D341Med (cell line): ENCODE results near the gene KCNQ4.

Source experiments
- DNase-seq: peaks from one replicate; pipeline ENCODE4 v3.0.0; 2012; ENCODE audit warnings: low spot score

The KCNQ4 gene

DNA sequence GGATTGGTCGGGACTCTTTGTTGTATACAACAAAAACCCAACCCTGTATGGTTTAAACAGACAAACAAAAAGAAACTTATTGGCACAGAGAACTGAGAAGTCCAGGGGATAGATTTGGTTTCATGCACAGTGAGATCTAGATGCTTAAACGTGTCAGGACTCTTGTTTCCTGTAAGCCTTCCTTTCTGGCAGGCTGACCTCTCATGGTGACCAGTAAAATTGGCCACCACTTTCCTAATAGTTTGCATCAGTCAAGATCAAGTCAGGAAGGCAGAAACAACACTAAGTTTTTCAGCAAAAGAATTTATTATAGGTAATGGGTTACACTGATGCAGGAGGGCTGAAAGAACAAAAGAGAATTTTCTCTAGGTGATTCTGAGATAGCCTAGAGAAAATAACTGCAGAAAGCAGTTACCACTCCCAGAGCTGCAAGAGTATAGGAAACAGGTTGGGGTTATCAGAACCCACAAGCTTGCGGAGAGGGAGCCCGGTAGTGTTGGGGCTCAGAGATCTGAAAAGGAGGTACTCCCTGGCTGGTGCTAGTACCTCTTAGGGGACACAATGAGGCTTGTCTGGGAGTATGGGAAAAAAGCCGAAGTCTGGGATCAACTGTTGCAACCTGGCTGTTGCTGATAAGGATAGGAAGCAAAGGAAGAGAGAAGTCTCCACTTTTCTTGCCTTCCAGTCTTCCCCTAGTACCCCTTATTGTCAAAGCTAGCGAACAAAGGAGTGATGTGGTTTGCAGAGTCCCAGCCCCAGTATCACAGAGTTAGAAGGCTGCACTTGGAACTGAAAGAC is 57.1 kb downstream of the KCNQ4 start:
- no peak for DNase-seq

DNA sequence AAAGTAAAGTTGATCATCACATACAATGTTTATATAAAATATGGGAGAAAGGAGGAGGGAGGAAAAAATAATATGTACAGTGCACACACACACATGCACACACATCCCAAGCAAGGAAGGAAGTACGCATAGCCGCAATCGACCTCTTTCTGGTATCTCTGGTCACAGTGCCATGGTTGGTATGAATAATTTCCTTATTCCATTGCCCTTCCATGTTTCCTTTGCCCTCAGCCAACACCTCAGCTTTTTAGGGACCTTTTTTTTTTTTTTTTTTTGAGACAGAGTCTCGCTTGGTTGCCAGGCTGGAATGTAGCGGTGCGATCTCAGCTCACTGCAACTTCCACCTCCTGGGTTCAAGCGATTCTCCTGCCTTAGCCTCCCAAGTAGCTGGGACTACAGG is 58.0 kb downstream of the KCNQ4 start:
- DNase-seq, result no peak

DNA sequence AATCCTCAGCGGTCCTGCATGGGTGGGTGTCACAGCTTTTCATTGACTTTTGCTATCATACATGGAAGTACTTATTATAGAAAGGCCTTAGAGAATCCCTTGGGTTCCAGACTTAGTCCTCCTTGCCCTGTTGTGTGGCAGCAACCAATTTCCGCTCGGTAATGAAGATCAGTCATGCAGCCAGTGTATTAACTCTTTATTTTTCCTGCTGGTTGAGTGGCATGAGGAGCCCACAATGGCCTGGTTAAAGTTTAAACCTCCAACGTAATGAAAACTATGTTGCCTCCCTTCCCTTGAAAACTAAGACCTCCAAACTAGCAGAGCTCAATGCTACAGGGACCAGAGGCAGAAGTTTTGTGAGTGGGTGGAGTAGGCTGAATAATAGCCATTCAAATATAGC is 58.6 kb downstream of the KCNQ4 start:
- no peak for DNase-seq

DNA sequence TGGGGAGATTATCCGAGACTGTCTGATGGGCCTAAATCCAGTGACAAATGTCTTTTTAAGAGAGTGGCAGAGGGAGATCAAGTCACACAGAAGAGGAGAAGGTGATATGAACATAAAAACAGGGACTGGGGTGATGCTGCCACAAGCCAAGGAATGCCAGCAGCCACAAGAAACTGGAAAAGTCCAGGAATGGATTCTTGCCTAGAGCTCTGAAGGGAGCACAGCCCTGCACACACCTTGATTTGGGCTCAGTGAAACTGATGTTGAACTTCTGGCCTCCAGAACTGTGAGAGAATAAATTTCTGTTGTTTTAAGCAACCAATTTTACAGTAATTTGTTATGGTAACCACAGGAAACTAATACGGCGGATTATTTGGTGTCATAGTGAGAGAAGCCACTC is 59.1 kb downstream of the KCNQ4 start:
- DNase-seq, result no peak

DNA sequence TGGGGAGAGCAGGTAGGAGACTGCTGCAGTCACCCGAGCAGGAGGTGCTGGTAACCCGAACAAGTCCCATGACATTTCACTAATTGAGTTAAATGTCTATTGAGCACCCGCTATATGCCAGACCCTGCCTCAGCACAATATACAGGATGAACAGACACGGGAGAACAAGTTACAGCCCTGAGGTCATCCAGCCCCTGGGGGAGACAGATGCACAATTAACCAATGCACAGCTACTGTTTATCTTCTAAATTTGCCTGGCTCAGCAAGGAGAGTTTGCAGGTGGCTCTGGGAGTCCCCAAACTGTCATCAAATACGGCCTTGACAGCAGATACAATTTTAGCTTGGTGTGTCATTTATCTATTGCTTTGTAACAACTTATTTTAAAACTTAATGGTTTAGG is 60.5 kb downstream of the KCNQ4 start:
- DNase-seq, result no peak

DNA sequence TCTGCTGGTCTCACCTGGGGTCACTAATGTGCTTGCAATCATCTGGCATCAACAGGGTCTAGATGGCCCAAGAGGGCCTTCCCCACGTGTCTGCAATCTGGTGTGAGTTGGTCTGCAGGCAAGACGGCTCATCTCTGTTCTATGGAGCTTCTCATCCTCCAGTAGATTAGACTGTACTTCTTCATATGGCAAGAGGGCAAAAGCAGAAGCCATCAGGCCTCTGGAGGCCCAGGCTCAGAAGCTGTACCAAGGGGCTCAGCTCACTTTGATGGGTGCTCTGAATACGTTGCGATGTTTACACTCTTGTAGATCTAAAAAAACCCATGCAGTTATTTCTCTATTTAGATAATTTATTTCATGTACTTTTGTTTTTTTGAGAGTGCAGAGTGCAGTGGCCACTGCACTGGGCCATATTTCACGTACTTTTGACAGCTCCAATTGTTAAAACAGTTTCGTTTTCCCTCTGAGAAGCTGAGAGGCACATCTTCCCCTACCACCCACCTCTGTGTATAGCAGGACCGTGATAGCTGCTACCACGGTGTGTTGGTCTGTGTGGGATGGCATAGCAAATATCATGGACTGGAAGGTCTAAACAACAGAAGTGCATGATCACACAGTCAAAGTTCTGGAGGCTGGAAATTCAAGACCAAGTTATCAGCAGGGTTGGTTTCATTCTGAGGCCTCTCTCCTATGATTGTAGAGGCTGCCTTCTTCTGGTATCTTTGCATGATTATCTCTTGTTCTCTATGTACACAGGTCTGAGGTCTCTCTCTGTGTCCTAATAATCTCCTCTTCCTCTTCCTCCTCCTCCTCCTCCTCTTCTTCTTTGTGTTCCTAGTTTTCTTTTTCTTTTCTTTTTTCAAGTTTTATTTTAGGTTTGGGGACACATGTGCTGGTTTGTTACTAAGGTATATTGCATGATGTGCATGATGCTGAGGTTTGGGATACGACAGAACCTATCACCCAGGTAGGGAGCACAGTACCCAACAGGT is 61.6 kb downstream of the KCNQ4 start:
- DNase-seq, result no peak

DNA sequence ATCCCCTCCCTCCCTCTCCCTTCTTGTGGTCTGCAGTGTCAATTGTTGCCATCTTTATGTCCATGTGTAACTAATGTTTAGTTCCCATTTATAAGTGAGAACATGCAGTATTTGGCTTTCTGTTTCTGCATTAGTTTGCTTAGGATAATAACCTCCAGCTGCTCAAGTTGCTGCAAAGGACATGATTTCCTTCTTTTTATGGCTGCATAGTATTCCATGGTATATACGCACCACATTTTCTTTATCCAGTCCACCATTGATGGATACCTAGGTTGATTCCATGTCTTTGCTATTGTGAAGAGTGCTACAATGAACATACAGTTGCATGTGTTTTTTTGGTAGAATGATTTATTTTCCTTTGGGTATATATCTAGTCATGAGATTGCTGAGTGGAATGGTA is 62.3 kb downstream of the KCNQ4 start:
- DNase-seq, result no peak

DNA sequence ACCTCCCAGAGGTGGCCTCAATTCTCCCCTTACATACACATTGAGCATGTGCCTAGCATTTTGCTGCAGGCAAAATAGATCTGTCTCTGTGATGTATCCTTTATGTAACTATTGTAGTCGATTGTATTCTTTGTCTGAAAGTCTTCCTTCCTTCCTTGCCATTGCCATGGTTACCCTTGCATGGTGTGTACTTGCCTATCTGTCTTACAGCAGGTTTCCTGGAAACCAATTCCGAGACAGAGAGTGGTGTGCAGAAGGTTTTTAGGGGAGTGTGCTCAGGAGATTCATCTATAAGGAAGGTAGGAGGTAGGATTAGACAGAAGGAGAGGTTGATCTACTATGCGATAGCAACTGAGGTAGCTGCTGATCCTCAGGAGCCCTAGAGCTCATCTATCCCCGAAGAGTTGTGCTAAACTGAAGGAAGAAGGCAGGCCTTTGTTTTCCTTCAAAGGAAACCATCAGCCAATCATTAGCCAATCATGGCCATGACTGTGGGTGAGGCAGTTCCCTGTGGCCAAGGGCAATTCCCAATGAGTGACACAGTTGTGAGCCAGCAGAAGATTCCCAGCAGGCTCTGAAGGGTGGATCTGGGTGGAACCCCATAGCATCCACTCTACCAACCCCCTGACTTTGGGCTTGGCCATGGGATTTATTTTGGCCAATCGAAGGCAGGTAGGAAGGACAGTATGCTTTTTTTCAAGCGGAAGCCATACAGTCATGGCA is 63.6 kb downstream of the KCNQ4 start:
- no peak for DNase-seq

DNA sequence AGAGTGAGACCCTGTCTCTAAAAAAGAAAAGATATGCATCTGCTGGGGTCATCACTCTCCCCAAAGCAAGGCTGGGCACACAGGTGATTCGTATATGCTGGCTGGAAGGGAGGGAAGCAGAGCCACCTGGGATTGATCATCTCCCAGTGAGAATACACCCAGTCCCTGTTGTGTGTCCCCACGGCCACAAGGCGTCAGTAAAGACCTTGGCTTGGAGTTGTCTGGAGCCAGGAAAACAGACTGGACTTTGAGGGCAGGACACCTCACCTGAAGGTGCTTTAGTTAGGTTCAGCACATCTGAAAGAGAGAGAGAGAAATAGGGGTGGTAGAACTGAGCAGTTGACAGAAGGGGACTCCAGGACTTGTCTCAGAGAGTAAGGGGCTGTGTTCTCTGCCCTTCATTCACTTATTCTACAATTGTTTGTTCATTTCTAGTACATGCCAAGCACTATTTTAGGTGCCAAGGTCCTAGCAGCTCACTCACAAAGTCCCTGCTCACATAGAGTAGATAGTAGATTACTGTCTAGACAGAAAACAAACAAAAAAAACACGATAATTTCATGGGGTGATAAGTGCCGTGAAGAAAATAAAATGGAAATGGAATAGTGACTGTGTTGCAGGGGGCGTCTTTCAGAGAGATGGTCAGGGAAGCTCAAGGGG is 65.1 kb downstream of the KCNQ4 start:
- peak; percentile 77 for DNase-seq

DNA sequence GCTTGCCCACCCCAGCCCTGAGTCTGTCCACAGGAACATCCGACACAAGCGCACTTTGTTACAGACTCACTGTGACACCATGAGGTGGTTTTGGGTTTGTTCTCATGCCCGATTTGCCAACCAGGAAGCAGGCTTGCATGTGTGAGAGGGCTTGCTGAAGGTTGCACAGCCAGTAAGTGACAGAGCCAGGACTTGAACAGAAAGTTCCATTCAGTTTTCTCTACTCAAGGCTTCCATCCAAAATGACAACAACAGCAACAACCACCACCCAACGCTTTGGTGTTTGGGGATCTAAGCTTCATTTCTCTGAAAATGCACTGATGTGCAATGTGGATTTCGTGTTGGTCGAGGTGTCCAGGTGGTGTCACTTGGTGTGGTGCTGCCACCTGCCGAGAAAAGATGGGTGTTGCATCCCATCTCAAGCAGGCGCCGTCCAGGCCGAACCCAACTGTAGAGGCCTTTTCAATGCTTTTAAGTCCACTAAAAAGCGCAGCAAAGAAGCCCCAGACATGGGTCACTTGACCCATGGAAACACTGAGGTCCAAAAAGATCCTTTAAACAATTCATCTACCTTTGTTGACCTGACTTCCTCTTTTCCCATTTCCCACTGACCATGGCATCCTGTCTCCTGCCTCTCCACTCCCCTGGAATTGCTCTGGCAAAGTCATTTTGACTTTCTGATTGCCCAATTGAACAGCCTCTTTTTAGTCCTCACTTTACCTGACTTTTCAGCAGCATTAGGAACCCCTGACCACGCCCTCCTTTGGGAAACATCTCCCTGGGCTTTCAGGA is 66.4 kb downstream of the KCNQ4 start:
- peak; percentile 78 for DNase-seq

DNA sequence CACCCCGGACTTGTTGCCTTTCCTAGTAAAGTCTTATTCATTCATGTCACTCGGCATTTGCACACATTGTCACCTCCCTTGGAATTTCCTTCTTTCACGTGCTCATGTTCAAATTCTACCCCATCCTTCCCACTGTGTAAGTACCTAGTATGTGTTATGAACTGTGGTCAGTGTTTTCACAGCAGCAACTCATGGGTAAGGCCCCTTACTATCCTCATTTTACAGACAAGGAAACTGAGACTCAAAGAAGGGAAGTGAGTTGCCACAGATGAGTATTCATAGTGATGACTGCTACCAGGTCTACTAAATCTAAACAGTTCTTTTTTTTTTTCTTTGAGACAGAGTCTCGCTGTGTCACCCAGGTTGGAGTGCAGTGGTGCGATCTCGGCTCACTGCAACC is 68.1 kb downstream of the KCNQ4 start:
- DNase-seq, result no peak

DNA sequence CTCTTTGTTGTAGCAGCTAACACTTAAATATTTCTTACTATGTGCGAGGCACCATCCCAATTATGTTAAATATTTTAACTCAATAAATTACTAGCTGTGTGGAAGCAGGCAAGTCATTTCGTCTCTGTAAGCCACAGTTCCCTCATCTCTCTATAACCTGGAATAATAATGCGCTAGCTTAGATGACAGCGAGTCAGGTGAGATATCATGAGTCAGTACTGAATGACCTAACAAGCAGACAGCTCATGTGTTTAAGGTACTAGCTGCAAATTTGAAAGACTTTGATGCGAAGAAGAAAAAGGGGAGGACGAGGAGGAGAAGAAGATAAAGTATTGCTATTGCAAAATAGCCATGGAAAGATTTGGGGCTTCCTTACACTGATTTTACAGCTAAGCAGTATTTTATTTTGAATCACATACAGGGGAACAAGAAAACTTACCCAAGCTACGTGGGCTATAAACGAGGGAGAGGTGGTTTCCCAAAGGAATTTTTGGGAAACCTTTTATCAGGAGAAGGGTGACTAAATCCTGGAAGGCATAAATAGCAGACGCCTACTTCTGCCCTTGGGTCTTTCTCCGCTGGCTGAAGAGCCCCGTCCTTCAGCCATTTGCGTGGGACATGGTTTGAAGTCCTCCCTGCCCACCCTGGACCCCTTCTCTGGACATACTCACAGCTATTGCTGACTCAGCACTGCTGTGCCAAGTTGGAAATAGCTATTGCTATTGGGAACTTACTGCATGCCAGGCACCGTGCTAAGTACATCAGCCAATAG is 69.7 kb downstream of the KCNQ4 start:
- no peak for DNase-seq

DNA sequence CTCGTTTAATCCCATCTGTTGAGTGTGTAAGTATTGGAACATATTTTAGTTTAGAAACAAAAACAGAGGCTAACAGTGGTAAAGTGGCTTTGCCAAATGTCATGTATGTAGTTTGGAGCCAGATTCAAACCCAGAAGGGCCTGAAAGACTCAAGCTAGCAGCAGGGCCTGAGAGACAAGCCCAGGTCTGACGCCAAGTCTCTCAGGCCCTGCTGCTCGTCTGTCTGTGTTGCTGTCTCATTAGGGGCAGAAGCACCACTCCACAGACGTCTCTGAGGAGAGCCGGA is 70.2 kb downstream of the KCNQ4 start:
- DNase-seq, result no peak

DNA sequence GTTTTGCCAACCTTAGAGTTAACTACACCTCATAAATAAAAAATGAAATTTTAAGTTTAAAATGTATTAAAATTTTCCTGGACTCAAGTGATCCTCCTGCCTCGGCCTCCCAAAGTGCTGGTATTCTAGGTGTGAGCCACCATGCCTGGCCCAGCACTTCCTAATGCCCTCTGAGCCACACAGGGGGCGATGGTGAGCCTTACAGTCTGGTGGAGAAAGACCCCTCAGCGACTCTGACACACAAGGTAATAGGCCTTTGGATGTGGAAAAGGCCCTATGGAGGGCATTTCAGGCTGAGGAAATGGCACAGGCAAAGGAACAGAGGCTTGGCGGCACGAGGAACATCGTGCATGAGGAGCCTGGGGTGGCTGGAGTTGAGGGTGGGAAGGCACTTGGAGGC is 71.9 kb downstream of the KCNQ4 start:
- DNase-seq, result no peak

DNA sequence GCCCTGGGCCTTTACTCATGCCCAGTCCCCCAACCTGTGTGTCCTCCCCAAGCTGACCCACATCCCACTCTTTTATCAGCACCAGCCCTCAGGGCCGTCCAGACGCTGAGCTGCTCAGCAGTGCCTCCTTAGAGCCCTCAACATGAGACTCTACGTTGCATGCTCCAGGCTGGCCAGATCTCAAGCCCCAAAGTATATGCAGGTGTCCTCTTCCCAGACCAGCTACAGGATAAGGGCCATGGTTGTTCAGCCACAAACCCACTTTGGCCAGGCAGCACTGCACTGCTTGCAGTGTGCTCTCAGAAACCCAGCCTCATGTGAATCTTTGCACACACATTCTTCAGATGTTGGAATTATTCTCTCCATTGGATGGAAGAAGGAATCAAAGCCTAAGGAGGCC is 72.5 kb downstream of the KCNQ4 start:
- no peak for DNase-seq

DNA sequence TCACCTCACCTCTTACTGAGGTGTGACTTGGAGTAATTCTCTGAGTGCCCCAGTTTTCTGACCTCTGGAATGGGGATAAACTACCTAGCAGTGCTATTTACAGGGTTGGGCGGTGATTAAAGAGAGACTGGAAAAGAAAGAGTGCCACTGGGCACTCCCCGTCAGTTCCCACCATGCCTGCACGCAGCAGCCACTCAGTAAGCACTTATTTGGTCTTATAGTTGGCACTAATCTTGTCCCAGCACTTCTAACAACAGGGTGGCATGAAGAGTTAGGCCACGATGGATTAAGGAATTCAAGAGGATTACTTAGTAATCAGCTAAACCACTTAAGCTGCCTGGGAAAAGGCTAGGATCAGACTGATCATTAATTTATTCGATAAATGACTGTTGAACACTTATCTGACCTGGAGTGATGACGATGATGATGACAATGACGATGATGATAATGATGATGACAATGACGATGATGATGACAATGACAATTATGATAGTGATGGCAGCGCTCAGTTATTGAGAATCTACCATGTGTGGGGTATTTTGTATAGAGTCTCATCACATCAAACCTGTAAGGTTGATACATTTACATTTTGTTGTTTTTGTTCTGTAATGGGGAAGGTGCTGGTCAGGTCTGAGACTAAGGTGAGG is 73.2 kb downstream of the KCNQ4 start:
- peak; percentile 68 for DNase-seq

DNA sequence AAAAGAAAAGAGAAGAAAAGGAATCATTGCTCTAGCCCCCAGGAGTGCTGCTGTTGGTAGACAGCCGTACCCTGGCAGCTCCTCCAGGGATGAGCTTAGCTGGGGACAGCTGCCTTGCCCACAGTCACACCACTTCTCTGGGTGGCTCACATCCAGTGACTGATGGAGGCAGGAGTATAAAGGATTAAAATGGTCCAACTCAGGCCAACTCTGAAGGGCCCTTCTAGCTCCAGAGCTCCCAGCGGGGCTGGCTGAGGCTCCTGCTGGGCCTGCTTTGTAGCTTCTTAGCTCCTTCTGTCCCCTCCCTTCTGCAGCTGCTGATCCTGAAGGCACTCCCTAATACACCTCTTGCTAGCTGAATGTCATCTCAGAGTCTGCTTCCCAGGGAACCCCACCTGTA is 74.2 kb downstream of the KCNQ4 start:
- peak; percentile 56 for DNase-seq

DNA sequence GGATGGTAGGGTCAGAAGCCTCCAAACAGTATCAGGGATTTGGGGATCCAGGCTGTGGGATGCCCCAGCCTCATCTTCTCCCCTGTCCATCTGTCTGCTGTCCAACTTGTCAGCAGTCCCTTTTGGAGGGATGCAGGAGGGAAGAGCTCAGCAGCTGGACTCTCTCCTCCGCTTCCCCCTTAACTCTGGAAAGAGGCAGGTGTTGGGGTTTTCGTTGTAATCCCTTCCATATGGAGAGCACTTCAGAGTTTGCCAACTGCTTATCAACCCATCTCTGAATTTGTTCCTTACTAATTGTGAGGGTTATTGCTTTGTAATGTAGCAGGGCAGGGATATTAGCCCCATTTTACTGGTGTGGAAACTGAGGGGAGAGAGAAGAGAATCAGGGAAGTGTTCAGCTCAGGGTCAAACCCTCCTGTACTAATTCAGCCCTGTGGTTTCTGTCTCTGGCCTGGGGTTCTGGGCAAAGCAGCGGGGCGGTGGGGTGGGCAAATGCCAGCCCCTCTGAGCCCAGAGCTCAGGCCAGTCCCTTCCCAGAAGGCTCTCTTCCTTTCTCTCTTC is 75.3 kb downstream of the KCNQ4 start:
- no peak for DNase-seq

DNA sequence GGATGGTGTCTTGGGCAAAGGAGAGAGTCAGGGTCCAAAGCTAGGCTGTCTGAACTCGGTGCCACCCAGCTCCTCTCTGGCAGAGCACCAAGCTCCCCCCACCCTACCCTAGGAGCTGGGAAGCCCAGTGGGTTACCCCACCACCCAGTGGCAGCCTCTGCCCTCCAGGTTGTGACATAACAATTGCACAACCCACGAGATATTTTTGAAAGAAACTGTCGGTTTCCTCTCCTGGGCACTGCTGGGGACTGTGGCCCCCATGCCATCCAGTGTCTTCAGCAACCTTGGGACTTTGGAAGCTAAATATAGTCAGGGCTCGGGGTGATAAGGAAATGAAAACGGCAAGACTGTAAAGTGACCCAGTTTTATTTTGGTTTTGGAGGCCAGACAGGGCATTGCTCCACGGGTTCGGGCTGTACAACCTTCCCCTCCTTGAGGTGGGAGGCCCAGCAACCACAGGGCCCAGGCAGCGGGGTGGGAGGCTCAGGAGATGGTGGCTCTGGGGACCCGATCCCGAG is 77.2 kb downstream of the KCNQ4 start:
- DNase-seq, result no peak
